ENCODE data around the gene SELE.
"Not testable (repeated sequence)": the region's sequence is repeated elsewhere in the genome, so short reads cannot be mapped to it uniquely, and the experiment has no call there.

DNA sequence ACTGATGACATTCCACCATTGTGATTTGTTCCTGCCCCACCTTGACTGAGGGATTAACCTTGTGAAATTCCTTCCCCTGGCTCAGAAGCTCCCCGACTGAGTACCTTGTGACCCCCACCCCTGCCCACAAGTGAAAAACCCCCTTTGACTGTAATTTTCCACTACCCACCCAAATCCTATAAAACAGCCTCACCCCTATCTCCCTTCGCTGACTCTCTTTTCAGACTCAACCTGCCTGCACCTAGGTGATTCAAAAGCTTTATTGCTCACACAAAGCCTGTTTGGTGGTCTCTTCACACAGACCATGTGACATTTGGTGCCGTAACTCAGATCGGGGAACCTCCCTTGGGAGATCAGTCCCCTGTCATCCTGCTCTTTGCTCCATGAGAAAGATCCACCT lies 50.7 kb downstream of the SELE start:
- TF ChIP-seq CTCF (IDR thresholded peaks at IDR 0.05; ENCODE audit: low read length); EZH2 (optimal IDR thresholded peaks at IDR 0.05; ENCODE audit: low read depth, low read length): not testable (repeated sequence)
